GM19099 (cell line): ENCODE results near the gene AVP.

Source experiments
- POLR2A ChIP-seq: IDR thresholded peaks from 3 replicates; pipeline ENCODE4 v1.6.1; 2011; ENCODE audit warnings: low read depth; ENCODE audit not compliant: insufficient read length; ENCODE audit errors: extremely low read depth

The AVP gene

GRCh38 chr20:3070725-3071124 is 13.8 kb downstream of the AVP start:
- no peak for TF ChIP-seq POLR2A

- no peak for TF ChIP-seq POLR2A
Measured at GRCh38 chr20:3068986-3069900, 15.3 kb downstream of the AVP start.

- TF ChIP-seq POLR2A: no peak
Measured at GRCh38 chr20:3068075-3068474, 16.4 kb downstream of the AVP start.

GRCh38 chr20:3067139-3068014 is 17.1 kb downstream of the AVP start:
- TF ChIP-seq POLR2A: no peak

- no peak for TF ChIP-seq POLR2A
Measured at GRCh38 chr20:3059489-3059888, 25.0 kb downstream of the AVP start.

- TF ChIP-seq POLR2A: no peak
Measured at GRCh38 chr20:3051385-3052019, 33.0 kb downstream of the AVP start.

- no peak for TF ChIP-seq POLR2A
Measured at GRCh38 chr20:3047486-3048419, 36.8 kb downstream of the AVP start.

GRCh38 chr20:3046677-3047462 is 37.7 kb downstream of the AVP start:
- TF ChIP-seq POLR2A: no peak

GRCh38 chr20:3045816-3046676 is 38.5 kb downstream of the AVP start, which contains the start of gene MRPS26:
Gene MRPS26 (plus strand): TSS chr20:3046052. CDS start chr20:3046069, 17 bp downstream.
- peak; percentile 77 for TF ChIP-seq POLR2A

GRCh38 chr20:3045042-3045815 is 39.3 kb downstream of the AVP start:
- no peak for TF ChIP-seq POLR2A

- no peak for TF ChIP-seq POLR2A
Measured at GRCh38 chr20:3044336-3044965, 40.1 kb downstream of the AVP start.

GRCh38 chr20:3043322-3043721 is 41.2 kb downstream of the AVP start, which contains the start of gene GNRH2:
Gene GNRH2 (plus strand): TSS chr20:3043622. CDS start chr20:3044415, 793 bp downstream.
- TF ChIP-seq POLR2A: no peak
